Erythroblast (primary cell): ENCODE data around the gene ARHGAP40.

Source experiments
- GATA1 ChIP-seq: IDR thresholded peaks from 2 replicates; pipeline ENCODE4 v1.6.1; 2011; ENCODE audit warnings: low read depth, mild to moderate bottlenecking, control low read depth, low read length, moderate library complexity
- POLR2A ChIP-seq: IDR thresholded peaks from 2 replicates; pipeline ENCODE4 v1.6.1; 2011; ENCODE audit warnings: mild to moderate bottlenecking, low read length

- TF ChIP-seq GATA1 (no peak), POLR2A (no peak)
Measured at GRCh38 chr20:38608188-38608587, 6.6 kb downstream of the ARHGAP40 start.
